ENCODE data around the gene PDE5A. TPM values are rescaled to one million over a fixed set of nuclear protein-coding genes. Genes with fewer than 3 reads are reported as not detected.

Gene PDE5A
- total RNA-seq, 1 experiment from 2014 or later: 5.0 TPM

GRCh38 chr4:119667802-119668201 is 39.2 kb upstream of the PDE5A start:
- CTCF ChIA-PET: no interaction called here
- POLR2A ChIA-PET: no interaction called here
- BruUV-seq (replicated peaks): no TSS peak

More at GRCh38 chr4:119667802-119668201, 39.2 kb upstream of the PDE5A start:
- intact Hi-C loops (cut with micrococcal nuclease): no loop called here
- Histone ChIP-seq H3K4me2 (ENCODE audit: low read length) (no peak overlapping the region), H3K79me2 (ENCODE audit: insufficient read depth, low read length) (no peaks in the 10 kb centered on the region), H3K9me2 (ENCODE audit: insufficient read depth) (no peaks in the 10 kb centered on the region), H4K20me1 (ENCODE audit: insufficient read depth) (no peaks in the 10 kb centered on the region), H3K27ac (ENCODE audit: low read depth, low read length) (no peak overlapping the region), H3K9me3 (ENCODE audit: control insufficient read depth in 1 of 2, insufficient read depth in 1 of 2, low read depth in 1 of 2, low read length in 2 of 2) (no peaks in the 10 kb centered on the region), H2AFZ (ENCODE audit: low read depth, low read length, poor library complexity, severe bottlenecking) (no peak overlapping the region), H3K9ac (ENCODE audit: low read length) (no peak overlapping the region), H3K36me3 (ENCODE audit: control insufficient read depth in 1 of 2, insufficient read depth in 2 of 2, low read length in 2 of 2) (no peaks in the 10 kb centered on the region), H3K4me3 (replicated peaks in 1 of 2; ENCODE audit: low read depth in 1 of 2, low read length in 2 of 2) (no peak overlapping the region), H3K4me1 (ENCODE audit: control insufficient read depth in 1 of 2, insufficient read depth in 2 of 2, low read length in 2 of 2) (no peaks in the 10 kb centered on the region), H3K27me3 (ENCODE audit: insufficient read depth, low read length) (no peaks in the 10 kb centered on the region)
- RAD21 ChIA-PET (ENCODE audit: low non-redundant PET in 1 of 2, low total read pairs in 2 of 2, uncharacterized antibody in 2 of 2, unreplicated experiment in 2 of 2): no interaction called here
- TF ChIP-seq JUND (IDR thresholded peaks at IDR 0.05) (no peak), SRF (IDR thresholded peaks at IDR 0.05; ENCODE audit: low read depth) (no peak), ATF3 (IDR thresholded peaks at IDR 0.05) (no peak), POLR2A (IDR thresholded peaks at IDR 0.05; ENCODE audit: borderline replicate concordance, extremely low read depth, insufficient read depth, insufficient read length) (no peak), CTCF (IDR thresholded peaks at IDR 0.05 in 2 of 3, conservative IDR thresholded peaks at IDR 0.05 in 1 of 3; ENCODE audit: borderline replicate concordance in 1 of 3, insufficient read depth in 1 of 3, low read depth in 2 of 3, low read length in 2 of 3) (no peak), RAD21 (IDR thresholded peaks at IDR 0.05; ENCODE audit: low read depth) (no peak), SP1 (IDR thresholded peaks at IDR 0.05; ENCODE audit: low read depth) (no peak), REST (IDR thresholded peaks at IDR 0.05; ENCODE audit: low read depth) (no peak), EZH2phosphoT487 (IDR thresholded peaks at IDR 0.05; ENCODE audit: borderline replicate concordance) (no peak), CEBPB (IDR thresholded peaks at IDR 0.05; ENCODE audit: low read depth) (no peak), ZNF274 (IDR thresholded peaks at IDR 0.05; ENCODE audit: low read depth, low read length) (no peak), SIN3A (IDR thresholded peaks at IDR 0.05; ENCODE audit: low read depth) (no peak), EZH2 (IDR thresholded peaks at IDR 0.05) (no peak), ZBTB33 (IDR thresholded peaks at IDR 0.05; ENCODE audit: extremely low read depth, insufficient replicate concordance, low read length) (no peak), CBX3 (IDR thresholded peaks at IDR 0.05; ENCODE audit: low read depth) (no peak)
- ATAC-seq: no peak
- DNase-seq (ENCODE audit: low read depth, low spot score): no peak
